WTC11 (cell line): ENCODE data around the gene ZBTB7C. TPM values are rescaled to one million over a fixed set of nuclear protein-coding genes. Genes with fewer than 3 reads are reported as not detected.
A peak's percentile ranks its signal among the peaks of the same experiment; 100 is the strongest.

ENCODE experiments used
- ATAC-seq: fragments of 200-7000 bp; cut with Tn5 transposase; 2 replicates; pipeline ENCODE4 v1.10.0; 2021; ENCODE audit warnings: mild to moderate bottlenecking, moderate library complexity
- CTCF ChIA-PET: fragments of 300-600 bp; sonication (Branson Sonifier 250); formaldehyde crosslinking; loops from one replicate; lab custom pipeline; 2021; ENCODE audit warnings: antibody characterized with exemption; lab: Charles Lee
- POLR2A ChIA-PET: fragments of 350-600 bp; sonication (Branson Sonifier 250); formaldehyde crosslinking; loops from one replicate; lab custom pipeline; 2021; ENCODE audit warnings: antibody characterized with exemption; lab: Charles Lee
- DNase-seq: peaks from one replicate; pipeline ENCODE4 v3.0.0; 2021; ENCODE audit warnings: low spot score
- H3K27ac Mint-ChIP-seq: 2 replicates; pipeline ENCODE4 v1.8.0; 2021; ENCODE audit warnings: mixed read lengths
- H3K27me3 Mint-ChIP-seq: 2 replicates; pipeline ENCODE4 v1.8.0; 2021; ENCODE audit warnings: low read depth, mild to moderate bottlenecking, moderate library complexity, mixed read lengths
- H3K36me3 Mint-ChIP-seq: 2 replicates; pipeline ENCODE4 v1.8.0; 2021; ENCODE audit warnings: mixed read lengths
- H3K4me1 Mint-ChIP-seq: 2 replicates; pipeline ENCODE4 v1.8.0; 2022; ENCODE audit warnings: mixed read lengths
- H3K4me3 Mint-ChIP-seq: 2 replicates; pipeline ENCODE4 v1.8.0; 2021; ENCODE audit warnings: mild to moderate bottlenecking, moderate library complexity, mixed read lengths
- H3K9me3 Mint-ChIP-seq: 2 replicates; pipeline ENCODE4 v1.8.0; 2021; ENCODE audit warnings: mixed read lengths
- ATF1 ChIP-seq: sonication (generic); formaldehyde crosslinking; IDR thresholded peaks from 2 replicates; pipeline ENCODE4 v1.8.1; 2023; ENCODE audit warnings: mild to moderate bottlenecking, moderate library complexity, missing genetic modification reagents
- ETV6 ChIP-seq: sonication (generic); formaldehyde crosslinking; IDR thresholded peaks from 2 replicates; pipeline ENCODE4 v1.8.1; 2022; ENCODE audit warnings: mild to moderate bottlenecking, missing genetic modification reagents
- GABPB1 ChIP-seq: sonication (generic); formaldehyde crosslinking; IDR thresholded peaks from 2 replicates; pipeline ENCODE4 v1.8.1; 2023; ENCODE audit warnings: mild to moderate bottlenecking, missing genetic modification reagents
- NR1H2 ChIP-seq: sonication (generic); formaldehyde crosslinking; IDR thresholded peaks from 2 replicates; pipeline ENCODE4 v1.9.0; 2021; ENCODE audit warnings: mild to moderate bottlenecking, moderate library complexity, missing genetic modification reagents
- SMAD4 ChIP-seq: sonication (generic); formaldehyde crosslinking; IDR thresholded peaks from 2 replicates; pipeline ENCODE4 v1.8.0; 2022; ENCODE audit warnings: mild to moderate bottlenecking, missing genetic modification reagents
- ZBTB21 ChIP-seq: sonication (generic); formaldehyde crosslinking; IDR thresholded peaks from 2 replicates; pipeline ENCODE4 v1.8.1; 2023; ENCODE audit warnings: mild to moderate bottlenecking, missing genetic modification reagents, borderline replicate concordance
- ZNF219 ChIP-seq: sonication (generic); formaldehyde crosslinking; IDR thresholded peaks from 2 replicates; pipeline ENCODE4 v1.8.0; 2023; ENCODE audit warnings: missing genetic modification reagents, mild to moderate bottlenecking, borderline replicate concordance
- ZNF423 ChIP-seq: fragments of 250-450 bp; sonication (Bioruptor Pico); IDR thresholded peaks from 2 replicates; pipeline ENCODE4 v2.1.2; 2022; ENCODE audit warnings: mild to moderate bottlenecking, moderate library complexity
- total RNA-seq: library from RNA; stranded (reverse); gene quantifications from 3 replicates; pipeline ENCODE4 v1.2.3, GENCODE V29; 2021
- TF ChIP-seq, protein P1 (sequence below): fragments of 250-450 bp; sonication (Bioruptor Pico); IDR thresholded peaks from 2 replicates; pipeline ENCODE4 v1.8.0; 2021; ENCODE audit warnings: mild to moderate bottlenecking
- TF ChIP-seq, protein P2 (sequence below): fragments of 250-450 bp; sonication (Bioruptor Pico); IDR thresholded peaks from 2 replicates; pipeline ENCODE4 v1.9.0; 2021; ENCODE audit warnings: mild to moderate bottlenecking
- TF ChIP-seq, protein P3 (sequence below): sonication (generic); formaldehyde crosslinking; IDR thresholded peaks from 2 replicates; pipeline ENCODE4 v1.8.1; 2022; ENCODE audit warnings: low read depth, missing genetic modification reagents, borderline replicate concordance
- TF ChIP-seq, protein P4 (sequence below): sonication (generic); formaldehyde crosslinking; IDR thresholded peaks from 2 replicates; pipeline ENCODE4 v1.8.0; 2022; ENCODE audit warnings: mild to moderate bottlenecking, missing genetic modification reagents
- TF ChIP-seq, protein P5 (sequence below): sonication (generic); formaldehyde crosslinking; IDR thresholded peaks from 2 replicates; pipeline ENCODE4 v1.8.0; 2023; ENCODE audit warnings: missing genetic modification reagents
- TF ChIP-seq, protein P6 (sequence below): sonication (generic); formaldehyde crosslinking; IDR thresholded peaks from 2 replicates; pipeline ENCODE4 v1.8.0; 2023; ENCODE audit warnings: mild to moderate bottlenecking, missing genetic modification reagents

The ZBTB7C gene
- total RNA-seq, 1 experiment from 2014 or later, result 0.48 TPM

DNA sequence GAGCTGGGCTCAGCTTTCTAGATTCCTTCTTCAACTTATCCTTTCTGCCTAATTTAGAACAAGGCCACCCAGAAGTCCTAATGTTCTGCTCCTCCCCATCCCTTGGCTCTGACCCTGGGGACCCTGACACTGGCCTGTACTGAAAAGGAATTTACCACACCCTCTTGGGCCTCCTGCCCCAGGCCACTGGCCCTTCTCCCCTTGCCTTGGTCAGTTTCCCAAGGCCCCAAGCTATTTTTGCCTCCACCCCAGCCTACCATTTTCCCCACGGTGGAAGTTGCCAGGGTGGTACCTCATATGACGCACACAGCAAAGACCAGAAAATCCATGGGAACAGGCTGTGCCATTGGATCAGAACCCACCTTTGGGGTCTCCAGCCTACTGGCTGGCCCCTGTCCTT is 72.1 kb downstream of the ZBTB7C start:
- TF ChIP-seq ZNF423 (CRISPR knock-in tag), result no peak
- no peak for TF ChIP-seq ATF1 (CRISPR knock-in tag)
- TF ChIP-seq, protein P1, sequence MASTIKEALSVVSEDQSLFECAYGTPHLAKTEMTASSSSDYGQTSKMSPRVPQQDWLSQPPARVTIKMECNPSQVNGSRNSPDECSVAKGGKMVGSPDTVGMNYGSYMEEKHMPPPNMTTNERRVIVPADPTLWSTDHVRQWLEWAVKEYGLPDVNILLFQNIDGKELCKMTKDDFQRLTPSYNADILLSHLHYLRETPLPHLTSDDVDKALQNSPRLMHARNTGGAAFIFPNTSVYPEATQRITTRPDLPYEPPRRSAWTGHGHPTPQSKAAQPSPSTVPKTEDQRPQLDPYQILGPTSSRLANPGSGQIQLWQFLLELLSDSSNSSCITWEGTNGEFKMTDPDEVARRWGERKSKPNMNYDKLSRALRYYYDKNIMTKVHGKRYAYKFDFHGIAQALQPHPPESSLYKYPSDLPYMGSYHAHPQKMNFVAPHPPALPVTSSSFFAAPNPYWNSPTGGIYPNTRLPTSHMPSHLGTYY (CRISPR knock-in tag), result no peak
- no peak for TF ChIP-seq SMAD4 (CRISPR knock-in tag)
- TF ChIP-seq, protein P2, sequence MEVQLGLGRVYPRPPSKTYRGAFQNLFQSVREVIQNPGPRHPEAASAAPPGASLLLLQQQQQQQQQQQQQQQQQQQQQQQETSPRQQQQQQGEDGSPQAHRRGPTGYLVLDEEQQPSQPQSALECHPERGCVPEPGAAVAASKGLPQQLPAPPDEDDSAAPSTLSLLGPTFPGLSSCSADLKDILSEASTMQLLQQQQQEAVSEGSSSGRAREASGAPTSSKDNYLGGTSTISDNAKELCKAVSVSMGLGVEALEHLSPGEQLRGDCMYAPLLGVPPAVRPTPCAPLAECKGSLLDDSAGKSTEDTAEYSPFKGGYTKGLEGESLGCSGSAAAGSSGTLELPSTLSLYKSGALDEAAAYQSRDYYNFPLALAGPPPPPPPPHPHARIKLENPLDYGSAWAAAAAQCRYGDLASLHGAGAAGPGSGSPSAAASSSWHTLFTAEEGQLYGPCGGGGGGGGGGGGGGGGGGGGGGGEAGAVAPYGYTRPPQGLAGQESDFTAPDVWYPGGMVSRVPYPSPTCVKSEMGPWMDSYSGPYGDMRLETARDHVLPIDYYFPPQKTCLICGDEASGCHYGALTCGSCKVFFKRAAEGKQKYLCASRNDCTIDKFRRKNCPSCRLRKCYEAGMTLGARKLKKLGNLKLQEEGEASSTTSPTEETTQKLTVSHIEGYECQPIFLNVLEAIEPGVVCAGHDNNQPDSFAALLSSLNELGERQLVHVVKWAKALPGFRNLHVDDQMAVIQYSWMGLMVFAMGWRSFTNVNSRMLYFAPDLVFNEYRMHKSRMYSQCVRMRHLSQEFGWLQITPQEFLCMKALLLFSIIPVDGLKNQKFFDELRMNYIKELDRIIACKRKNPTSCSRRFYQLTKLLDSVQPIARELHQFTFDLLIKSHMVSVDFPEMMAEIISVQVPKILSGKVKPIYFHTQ (CRISPR knock-in tag), result no peak
- TF ChIP-seq NR1H2 (CRISPR knock-in tag), result no peak
- no peak for TF ChIP-seq GABPB1
- no peak for TF ChIP-seq ZBTB21 (CRISPR knock-in tag)
- TF ChIP-seq, protein P3, sequence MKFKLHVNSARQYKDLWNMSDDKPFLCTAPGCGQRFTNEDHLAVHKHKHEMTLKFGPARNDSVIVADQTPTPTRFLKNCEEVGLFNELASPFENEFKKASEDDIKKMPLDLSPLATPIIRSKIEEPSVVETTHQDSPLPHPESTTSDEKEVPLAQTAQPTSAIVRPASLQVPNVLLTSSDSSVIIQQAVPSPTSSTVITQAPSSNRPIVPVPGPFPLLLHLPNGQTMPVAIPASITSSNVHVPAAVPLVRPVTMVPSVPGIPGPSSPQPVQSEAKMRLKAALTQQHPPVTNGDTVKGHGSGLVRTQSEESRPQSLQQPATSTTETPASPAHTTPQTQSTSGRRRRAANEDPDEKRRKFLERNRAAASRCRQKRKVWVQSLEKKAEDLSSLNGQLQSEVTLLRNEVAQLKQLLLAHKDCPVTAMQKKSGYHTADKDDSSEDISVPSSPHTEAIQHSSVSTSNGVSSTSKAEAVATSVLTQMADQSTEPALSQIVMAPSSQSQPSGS (CRISPR knock-in tag), result no peak
- TF ChIP-seq ZNF219 (CRISPR knock-in tag), result no peak
- TF ChIP-seq ETV6 (CRISPR knock-in tag), result no peak
- TF ChIP-seq, protein P4, sequence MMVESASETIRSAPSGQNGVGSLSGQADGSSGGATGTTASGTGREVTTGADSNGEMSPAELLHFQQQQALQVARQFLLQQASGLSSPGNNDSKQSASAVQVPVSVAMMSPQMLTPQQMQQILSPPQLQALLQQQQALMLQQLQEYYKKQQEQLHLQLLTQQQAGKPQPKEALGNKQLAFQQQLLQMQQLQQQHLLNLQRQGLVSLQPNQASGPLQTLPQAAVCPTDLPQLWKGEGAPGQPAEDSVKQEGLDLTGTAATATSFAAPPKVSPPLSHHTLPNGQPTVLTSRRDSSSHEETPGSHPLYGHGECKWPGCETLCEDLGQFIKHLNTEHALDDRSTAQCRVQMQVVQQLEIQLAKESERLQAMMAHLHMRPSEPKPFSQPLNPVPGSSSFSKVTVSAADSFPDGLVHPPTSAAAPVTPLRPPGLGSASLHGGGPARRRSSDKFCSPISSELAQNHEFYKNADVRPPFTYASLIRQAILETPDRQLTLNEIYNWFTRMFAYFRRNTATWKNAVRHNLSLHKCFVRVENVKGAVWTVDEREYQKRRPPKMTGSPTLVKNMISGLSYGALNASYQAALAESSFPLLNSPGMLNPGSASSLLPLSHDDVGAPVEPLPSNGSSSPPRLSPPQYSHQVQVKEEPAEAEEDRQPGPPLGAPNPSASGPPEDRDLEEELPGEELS, result no peak
- TF ChIP-seq, protein P5, sequence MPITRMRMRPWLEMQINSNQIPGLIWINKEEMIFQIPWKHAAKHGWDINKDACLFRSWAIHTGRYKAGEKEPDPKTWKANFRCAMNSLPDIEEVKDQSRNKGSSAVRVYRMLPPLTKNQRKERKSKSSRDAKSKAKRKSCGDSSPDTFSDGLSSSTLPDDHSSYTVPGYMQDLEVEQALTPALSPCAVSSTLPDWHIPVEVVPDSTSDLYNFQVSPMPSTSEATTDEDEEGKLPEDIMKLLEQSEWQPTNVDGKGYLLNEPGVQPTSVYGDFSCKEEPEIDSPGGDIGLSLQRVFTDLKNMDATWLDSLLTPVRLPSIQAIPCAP (CRISPR knock-in tag), result no peak
- no peak overlapping the region for H3K27ac Mint-ChIP-seq
- no peaks in the 10 kb centered on the region for H3K9me3 Mint-ChIP-seq
- no peaks in the 10 kb centered on the region for H3K27me3 Mint-ChIP-seq
- CTCF ChIA-PET, result interaction anchor here (0.8 to 1.5 kb wide), 5 partner anchors 9 to 108 kb away, joined by 3 to 10 read pairs (median 4); no protein-coding TSS in a partner anchor
- no peak overlapping the region for H3K4me3 Mint-ChIP-seq
- no peaks in the 10 kb centered on the region for H3K36me3 Mint-ChIP-seq
- POLR2A ChIA-PET, result no interaction called here
- ATAC-seq (no peak), DNase-seq (no peak)
- H3K4me1 Mint-ChIP-seq, result peaks cover 23% of the 10 kb centered on the region

DNA sequence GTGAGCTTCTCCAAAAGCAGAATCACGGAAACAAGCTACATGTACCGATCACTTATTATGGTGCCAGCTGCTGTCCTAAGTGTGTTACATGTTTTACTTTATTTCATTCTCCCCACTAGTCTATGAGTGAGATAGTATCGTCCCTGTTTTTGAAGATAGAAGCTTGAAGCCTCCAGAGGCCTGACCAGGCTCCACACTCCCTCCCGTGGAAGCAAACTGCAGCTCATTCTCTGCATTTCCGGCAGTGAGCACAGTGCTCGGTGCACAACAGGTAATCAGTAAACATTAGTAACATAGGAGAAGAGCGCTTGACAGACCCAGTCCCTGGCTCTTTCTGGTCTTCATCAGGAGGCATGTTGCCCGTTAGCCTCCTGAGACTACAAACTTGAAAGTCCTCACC is 72.9 kb downstream of the ZBTB7C start:
- ChIA-PET CTCF (interaction anchor here (0.8 to 1.5 kb wide), 6 partner anchors 9 to 109 kb away, joined by 3 to 10 read pairs (median 4); no protein-coding TSS in a partner anchor), POLR2A (interaction anchor here (0.5 kb wide), 1 partner anchor 298 kb away, joined by 3 read pairs; no protein-coding TSS in a partner anchor)
- H3K9me3 Mint-ChIP-seq, result no peaks in the 10 kb centered on the region
- no peak for DNase-seq
- no peaks in the 10 kb centered on the region for H3K27me3 Mint-ChIP-seq
- H3K4me1 Mint-ChIP-seq, result peaks cover 23% of the 10 kb centered on the region
- no peak overlapping the region for H3K4me3 Mint-ChIP-seq
- no peaks in the 10 kb centered on the region for H3K36me3 Mint-ChIP-seq
- no peak overlapping the region for H3K27ac Mint-ChIP-seq
- no peak for TF ChIP-seq SMAD4 (CRISPR knock-in tag)
- TF ChIP-seq, protein P6, sequence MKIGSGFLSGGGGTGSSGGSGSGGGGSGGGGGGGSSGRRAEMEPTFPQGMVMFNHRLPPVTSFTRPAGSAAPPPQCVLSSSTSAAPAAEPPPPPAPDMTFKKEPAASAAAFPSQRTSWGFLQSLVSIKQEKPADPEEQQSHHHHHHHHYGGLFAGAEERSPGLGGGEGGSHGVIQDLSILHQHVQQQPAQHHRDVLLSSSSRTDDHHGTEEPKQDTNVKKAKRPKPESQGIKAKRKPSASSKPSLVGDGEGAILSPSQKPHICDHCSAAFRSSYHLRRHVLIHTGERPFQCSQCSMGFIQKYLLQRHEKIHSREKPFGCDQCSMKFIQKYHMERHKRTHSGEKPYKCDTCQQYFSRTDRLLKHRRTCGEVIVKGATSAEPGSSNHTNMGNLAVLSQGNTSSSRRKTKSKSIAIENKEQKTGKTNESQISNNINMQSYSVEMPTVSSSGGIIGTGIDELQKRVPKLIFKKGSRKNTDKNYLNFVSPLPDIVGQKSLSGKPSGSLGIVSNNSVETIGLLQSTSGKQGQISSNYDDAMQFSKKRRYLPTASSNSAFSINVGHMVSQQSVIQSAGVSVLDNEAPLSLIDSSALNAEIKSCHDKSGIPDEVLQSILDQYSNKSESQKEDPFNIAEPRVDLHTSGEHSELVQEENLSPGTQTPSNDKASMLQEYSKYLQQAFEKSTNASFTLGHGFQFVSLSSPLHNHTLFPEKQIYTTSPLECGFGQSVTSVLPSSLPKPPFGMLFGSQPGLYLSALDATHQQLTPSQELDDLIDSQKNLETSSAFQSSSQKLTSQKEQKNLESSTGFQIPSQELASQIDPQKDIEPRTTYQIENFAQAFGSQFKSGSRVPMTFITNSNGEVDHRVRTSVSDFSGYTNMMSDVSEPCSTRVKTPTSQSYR (CRISPR knock-in tag), result no peak
- TF ChIP-seq, all 79 proteins: peak for 0
- ATAC-seq, result peak; percentile 14; the same call in 1 of the 2 replicates
